ENCODE measurements around the gene TMEM171.

TMEM171 gene

GRCh38 chr5:73121119-73121463 lies 716 bp downstream of the TMEM171 start:
- DNase-seq: no peak

DNA sequence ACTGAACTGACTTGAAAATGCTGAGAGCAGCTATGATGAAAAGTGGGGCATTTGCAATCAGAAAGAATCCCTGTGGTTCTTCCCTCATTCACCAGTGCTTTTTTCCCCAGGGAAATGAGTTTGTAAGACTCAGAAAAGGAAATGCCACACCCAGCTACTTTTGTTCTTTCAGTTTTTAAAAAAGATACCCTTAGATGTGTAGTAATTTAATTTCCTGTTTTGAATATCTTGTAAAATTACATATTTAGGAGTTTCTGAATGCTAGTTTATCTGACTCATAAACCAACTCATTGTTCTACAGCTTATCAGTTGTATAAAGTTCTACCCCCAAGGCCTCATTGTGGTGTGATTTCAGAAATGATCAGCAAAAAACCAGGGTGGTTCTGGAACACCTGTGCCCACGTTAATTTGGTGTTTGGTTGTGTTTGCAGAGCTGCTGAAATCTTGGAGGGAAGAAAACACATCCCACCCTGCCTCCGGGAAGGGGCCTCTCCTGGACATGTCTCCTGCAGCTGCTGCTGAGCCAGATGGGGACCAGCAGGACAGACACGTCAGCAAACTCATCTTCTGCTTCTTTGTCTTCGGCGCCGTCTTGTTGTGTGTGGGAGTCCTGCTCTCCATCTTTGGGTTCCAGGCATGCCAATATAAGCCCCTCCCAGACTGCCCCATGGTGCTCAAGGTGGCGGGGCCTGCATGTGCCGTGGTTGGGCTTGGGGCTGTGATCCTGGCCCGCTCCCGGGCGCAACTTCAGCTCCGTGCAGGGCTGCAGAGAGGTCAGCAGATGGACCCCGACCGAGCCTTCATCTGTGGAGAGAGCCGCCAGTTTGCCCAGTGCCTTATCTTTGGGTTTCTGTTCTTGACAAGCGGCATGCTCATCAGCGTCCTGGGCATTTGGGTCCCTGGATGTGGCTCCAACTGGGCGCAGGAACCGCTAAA lies 2.8 kb downstream of the TMEM171 start:
- no peak for DNase-seq

DNA sequence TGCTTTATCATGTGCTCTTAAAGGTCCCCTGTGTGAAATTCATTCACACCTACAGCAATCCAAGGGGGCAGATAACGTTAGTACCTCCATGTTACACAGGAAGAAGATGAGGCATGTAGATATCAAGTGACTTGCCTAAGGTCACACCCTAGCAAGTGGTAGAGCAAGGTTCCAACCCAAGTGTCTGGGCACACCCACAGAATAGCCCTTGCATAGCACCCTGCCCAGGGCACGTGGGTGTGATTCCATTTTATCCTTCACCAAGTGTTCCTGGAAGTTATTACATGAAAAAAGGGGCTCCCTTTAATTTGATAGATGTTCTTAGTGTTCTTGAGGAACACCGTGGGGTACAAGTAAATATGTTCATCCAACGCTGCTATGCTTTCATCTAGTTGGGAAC lies 4.9 kb downstream of the TMEM171 start:
- DNase-seq: no peak

DNA sequence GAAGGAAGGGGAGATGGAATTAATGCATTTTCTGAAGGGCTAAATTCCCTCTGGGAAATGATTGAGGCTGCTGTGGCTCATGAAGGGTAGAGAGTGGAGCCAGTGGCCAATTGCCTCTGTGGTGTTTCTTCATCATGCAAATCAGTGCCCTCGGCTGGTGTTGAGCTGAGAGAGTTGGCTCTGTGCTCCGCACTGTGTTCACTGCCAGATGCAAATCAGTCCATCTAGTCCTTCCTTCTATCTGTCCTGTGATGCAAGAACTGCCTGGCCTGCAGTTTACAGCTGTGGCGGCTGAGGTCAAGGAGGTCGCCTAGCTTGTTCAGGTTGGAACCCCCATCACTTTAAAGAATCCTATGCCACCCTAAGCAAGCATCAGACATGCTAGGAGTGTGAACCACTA lies 6.0 kb downstream of the TMEM171 start:
- no peak for DNase-seq

DNA sequence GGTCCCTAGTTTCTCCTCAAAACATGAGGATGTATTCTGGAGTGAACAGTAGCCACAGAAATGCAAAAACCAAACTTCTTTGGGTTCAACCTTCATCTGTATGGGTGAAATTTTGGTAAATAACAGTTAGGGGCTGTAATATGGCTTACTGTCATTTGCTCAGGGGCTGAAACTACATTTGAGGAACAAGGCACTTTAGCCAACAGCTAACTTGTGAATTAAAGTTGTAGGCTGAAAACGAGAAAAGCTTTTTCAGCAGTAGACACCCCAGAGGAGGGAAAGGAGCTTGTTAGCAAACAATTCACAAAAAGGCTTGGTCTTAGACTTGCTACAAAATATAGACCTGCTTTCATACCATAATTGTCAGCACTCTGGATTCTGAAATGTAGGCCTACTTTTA lies 6.6 kb downstream of the TMEM171 start:
- no peak for DNase-seq

DNA sequence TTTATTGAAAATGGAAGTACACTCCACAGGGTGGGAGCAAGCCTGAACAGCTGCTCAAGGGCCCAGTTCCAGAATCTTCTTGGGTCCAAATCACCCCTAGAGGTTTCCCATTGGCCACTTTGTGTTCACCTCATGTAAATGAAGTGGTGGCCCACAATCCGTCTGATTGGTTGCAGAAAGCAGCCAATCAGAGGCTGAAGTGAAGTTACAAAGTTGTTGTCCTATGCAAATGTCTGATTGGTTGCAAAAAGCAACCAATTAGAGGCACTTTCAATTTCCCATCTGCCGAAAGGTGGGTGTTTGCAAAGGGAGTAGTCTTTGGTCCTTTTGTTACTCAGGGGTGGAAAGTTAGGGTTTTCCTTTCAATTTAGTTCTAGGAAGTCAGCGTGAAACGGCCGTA lies 8.8 kb downstream of the TMEM171 start:
- no peak for DNase-seq

DNA sequence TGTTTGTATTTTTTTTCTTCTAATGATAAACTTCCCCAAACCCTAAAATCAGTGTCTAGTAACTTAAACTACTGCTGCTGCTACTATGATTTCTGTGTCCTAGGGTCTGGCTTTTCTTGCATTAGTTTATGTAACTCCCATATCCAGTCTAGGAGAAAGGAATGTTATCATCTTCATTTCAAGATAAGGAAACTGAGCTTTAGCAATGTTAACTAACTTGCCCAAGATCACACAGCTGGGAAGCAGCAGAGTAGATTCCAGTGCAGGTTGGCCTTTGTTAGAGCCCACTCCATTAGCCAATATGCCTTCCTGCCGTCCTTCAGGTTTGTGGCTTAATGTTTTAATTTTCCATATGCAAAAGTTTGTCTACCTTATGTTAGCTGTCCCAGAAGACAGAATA lies 10.4 kb downstream of the TMEM171 start:
- DNase-seq: no peak

GRCh38 chr5:73131711-73132425 lies 11.5 kb downstream of the TMEM171 start:
- DNase-seq: no peak

DNA sequence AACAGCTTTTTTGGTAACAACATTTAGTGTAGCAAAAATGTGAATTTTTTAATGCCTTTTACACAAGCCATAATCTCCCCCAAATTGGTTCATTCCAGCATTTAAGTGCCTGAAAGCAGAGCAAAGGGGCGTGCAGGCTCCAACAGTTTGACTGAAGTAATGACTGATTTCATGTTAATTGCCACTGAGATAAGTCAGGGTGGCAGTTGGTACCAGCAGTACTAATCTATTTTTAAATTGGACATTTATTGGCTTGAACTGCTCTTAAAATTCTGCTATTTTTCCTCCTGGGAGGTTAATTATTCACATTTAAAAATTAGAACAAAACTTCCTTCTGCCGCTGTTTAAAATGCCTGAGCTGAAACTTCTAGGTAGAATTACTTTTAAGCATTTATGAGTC lies 12.4 kb downstream of the TMEM171 start:
- no peak for DNase-seq

GRCh38 chr5:73135021-73135420 lies 14.6 kb downstream of the TMEM171 start:
- DNase-seq: no peak

- no peak for DNase-seq
Measured at GRCh38 chr5:73135429-73136054, 15.2 kb downstream of the TMEM171 start.

DNA sequence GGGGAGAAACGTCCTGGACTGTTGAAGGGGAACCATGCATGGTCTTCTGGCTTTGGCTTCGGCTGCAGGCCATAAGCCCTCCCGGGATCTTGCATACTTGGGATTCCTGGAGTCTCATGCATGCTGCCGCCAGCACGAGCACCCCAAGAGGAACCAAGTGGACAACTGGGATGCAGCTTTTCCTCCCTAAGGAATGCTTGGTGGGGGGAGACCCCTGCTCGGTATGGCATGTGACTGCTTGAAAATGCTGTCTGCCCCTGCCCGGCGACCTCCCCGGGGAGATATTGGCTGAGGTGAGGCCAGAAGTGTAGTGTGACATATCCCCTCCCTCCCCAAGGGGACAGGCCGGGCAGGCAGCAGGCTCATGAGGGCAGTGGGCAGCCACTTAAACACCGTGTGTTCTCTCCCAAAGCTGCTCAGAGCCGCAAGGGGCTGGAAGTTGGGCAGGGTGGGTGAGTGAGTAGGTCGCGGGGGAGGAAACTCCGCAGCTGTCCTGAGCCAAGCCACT lies 15.7 kb downstream of the TMEM171 start:
- DNase-seq: no peak

- no peak for DNase-seq
Measured at GRCh38 chr5:73137563-73138530, 17.5 kb downstream of the TMEM171 start.

DNA sequence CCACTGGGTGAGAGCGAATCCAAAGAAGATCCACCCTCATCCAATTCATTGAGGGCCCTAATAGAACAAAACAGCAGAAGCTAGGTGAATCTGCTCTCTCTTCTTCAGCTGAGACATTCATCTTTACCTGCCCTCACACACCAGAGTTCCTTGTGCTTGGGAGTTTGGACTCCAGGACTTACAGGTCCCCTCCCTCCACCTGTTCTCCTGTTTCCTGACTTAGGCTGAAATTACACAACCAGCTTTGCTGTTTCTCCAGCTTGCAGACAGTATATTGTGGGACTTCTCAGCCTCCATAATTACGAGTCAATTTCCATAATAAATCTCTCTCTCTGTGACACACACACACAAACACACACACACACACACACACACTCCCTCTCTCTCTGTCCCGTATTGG lies 19.1 kb downstream of the TMEM171 start:
- DNase-seq: no peak

- DNase-seq: no peak
Measured at GRCh38 chr5:73140801-73141200, 20.4 kb downstream of the TMEM171 start.

GRCh38 chr5:73142035-73142434 lies 21.7 kb downstream of the TMEM171 start:
- DNase-seq: no peak

- no peak for DNase-seq
Measured at GRCh38 chr5:73143716-73144115, 23.3 kb downstream of the TMEM171 start.

DNA sequence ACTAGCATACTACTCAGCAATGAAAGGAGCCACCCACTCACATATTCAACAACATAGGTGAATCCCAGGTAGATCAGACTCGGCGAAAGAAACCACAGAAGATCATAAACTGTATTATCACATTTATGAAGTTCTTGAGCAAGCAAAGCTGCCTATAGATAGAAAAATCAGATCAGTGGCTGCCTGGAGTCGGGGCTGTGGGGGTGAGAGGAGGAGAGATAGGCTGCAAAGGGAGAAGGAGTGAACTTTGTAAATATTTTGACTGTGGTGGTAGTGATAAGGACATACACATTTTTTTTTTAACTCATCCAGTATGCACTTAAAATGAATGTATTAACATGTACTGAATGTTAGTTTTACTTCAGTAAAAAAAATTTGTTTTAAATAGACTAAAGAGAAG lies 29.2 kb downstream of the TMEM171 start:
- no peak for DNase-seq

GRCh38 chr5:73150876-73151275 lies 30.5 kb downstream of the TMEM171 start:
- DNase-seq: no peak

- DNase-seq: no peak
Measured at GRCh38 chr5:73151766-73152410, 31.5 kb downstream of the TMEM171 start.

GRCh38 chr5:73152411-73153388 lies 32.3 kb downstream of the TMEM171 start:
- no peak for DNase-seq

Data from stimulated activated naive CD4-positive, alpha-beta T cell (primary cell).